GM21381 (cell line): ENCODE results near the gene TMEM203.

Experiments
- ATAC-seq: cut with Tn5 transposase; IDR thresholded peaks from one replicate; pipeline ENCODE4 v1.9.1; 2021; ENCODE audit warnings: mild to moderate bottlenecking, moderate library complexity; ENCODE audit not compliant: unreplicated experiment

TMEM203 gene

GRCh38 chr9:137219757-137220316 lies 14.4 kb upstream of the TMEM203 start:
- no peak for ATAC-seq

GRCh38 chr9:137218754-137219271 lies 13.4 kb upstream of the TMEM203 start:
- ATAC-seq: no peak

- ATAC-seq: no peak
Observed at GRCh38 chr9:137218212-137218753, 12.8 kb upstream of the TMEM203 start.

DNA sequence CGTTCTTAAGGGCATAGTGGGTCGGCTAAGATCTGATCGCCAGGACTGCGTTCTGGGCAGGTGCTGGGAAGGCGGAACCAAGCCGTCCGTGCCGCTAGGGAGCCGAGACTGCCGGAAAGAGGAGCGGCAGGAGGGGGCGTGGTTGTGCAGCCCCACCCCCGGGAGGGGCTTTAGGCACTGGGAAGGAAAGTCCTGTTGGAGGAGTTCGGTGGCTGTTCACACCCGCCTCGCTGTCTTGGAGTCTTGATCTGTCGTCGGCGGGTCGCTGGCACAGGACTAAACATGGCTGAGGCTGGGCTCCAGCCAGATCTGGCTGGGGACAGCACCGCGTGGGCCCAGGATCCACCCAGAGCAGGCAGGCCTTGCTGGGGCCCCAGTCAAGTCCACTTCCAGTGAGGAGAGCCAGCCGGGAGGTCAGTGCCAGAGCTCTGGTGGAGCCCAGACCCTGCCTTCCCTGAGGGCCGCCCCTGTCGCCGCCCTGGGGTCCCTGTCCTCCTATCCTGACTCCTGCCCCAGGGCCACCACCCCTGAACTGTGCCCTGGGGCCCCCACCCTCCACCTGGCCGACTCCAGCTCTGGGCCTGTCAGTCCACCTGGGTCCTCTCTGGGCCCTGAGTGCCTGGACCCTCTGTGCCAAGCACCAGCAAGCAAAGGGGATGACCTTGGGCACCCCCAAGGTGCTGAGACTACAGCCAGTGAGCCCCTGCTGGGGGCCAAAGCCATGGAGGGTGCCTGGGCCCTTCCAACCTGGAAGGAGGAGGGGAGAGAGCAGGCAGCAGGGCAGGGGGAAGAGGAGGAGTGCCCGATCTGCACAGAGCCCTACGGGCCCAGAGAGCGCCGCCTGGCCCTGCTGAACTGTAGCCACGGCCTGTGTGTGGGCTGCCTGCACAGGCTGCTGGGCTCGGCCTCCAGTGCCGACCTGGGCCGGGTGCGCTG lies 12.1 kb upstream of the TMEM203 start:
- no peak for ATAC-seq

DNA sequence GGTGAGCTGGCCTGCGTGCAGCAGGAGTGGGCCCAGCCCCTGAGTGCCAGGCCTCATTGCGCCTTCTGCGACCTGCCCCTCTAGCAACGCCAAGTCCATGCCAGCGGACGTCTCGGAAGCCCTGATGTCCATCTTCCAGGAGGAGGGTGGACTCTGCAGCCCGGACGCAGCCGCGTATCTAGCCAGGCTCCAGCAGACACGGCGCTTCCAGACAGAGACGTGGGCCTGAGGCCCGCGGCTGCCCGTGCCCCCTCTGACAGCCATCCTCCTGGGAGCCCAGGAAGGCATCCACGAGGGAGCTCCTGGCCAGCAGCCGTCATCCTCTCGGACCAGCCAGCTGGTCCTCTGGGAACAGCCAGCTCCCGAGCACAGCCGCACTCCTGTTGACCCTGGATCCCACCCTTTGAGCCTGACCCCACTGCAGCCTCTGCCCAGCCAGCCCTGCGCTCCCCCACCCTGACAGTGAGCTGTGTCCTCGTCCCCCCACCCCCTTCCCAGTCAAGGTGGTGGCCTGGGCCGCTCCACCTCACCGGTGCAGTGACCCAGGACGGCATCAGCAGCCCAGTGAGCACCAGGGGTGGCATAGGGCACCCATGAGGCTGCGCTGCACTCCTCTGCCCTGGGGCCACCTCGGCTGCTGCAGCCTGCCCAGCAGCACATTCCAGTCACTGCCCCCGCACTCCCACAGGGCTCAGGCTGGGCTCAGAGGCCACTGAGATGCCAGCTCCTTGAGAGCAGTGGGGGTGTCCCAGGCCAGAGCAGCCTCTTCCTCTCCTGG lies 10.9 kb upstream of the TMEM203 start:
- no peak for ATAC-seq

- no peak for ATAC-seq
Observed at GRCh38 chr9:137215196-137215986, 9.9 kb upstream of the TMEM203 start.

- ATAC-seq: no peak
Observed at GRCh38 chr9:137214620-137215019, 9.2 kb upstream of the TMEM203 start.

- no peak for ATAC-seq
Observed at GRCh38 chr9:137213160-137214060, 8.0 kb upstream of the TMEM203 start.

- no peak for ATAC-seq
Observed at GRCh38 chr9:137212520-137212919, 7.1 kb upstream of the TMEM203 start.

DNA sequence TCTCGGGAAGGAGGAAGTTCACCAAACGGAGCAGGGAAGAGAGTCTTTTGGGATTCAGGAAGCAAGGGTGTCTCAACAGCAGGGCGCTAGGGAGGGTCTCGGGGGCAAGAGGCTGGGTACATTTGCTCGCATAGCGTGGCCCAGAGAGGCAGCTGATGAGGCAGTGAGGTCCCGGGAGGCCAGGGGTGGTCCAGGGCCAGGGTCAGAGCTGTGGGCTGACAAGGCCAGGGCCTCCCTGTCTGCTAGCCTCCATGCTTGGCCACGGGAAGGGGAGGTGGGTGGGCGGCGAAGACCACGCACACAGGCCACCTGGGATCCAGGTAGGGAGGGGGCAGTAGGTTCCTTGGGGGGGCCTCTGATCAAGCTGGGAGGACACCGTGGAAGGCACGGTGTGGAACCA lies 6.1 kb upstream of the TMEM203 start:
- ATAC-seq: no peak

DNA sequence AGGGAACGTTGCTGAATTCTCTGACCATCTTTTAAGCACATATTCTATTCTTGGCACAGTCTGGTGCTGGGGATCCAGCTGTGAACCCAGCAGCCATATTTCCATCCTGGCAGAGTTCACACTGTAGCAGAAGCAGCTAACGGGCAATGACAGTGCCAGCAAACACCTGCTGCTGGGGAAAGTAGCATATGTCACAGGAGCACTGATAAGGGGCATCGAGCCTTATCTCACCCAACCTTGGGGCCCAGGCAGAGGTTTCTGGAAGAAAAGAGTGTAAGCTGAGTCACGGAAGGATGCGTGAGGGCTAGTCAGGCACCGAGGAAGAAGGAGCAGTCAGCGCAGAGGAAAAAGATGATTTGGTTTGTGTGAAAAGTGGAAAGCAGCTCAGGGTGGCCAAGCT lies 1.2 kb upstream of the TMEM203 start:
- ATAC-seq: no peak

GRCh38 chr9:137204731-137205125 lies 720 bp downstream of the TMEM203 start:
- ATAC-seq: no peak

DNA sequence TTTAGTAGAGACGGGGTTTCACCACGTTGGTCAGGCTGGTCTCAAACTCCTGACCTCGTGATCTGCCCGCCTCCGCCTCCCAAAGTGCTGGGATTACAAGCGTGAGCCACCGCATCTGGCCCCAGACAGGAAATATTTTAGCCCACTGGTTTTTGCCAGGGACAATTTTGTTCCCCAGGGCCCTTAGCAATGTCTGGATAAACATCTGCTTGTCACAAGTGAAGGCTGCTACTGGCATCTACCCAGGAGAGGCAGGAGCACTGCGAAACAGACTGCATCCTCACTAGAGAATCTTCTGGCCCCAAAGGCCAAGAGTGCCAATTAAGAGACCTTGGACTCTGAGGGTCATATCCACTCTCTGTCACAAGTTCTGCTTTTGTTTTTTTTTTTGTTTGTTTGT lies 2.5 kb downstream of the TMEM203 start:
- ATAC-seq: no peak

DNA sequence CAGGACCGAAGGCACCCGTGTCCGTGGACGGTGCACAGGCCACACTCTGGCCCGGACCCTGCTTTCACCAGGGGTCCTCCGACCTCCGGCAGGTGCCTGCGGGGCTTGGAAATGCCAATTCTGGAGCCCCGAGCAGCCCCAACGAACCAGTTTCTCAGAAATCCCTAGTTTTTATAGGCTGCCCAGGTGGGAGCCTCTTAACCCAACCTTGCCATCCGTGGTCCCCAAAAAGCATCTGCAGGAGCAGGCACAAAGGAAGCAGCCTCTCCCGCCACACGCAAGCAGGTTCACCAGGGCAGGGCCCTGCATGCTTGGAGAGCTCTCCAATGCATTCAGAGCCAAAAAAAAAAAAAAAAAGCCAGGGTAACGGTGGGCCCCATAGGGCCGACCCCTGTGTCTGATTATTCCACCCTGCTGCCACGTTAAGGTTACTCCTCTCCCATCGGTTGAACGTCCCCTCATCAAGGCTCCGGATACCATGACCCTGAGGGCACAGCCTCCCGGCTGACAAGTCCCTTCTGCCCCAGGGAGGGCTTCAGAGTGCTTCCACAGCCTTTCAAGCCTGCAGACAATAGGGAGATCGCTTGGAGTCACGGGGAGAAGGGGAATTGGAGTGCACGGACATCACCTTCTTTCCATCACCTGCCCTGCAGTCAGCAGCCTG lies 4.1 kb downstream of the TMEM203 start:
- no peak for ATAC-seq

DNA sequence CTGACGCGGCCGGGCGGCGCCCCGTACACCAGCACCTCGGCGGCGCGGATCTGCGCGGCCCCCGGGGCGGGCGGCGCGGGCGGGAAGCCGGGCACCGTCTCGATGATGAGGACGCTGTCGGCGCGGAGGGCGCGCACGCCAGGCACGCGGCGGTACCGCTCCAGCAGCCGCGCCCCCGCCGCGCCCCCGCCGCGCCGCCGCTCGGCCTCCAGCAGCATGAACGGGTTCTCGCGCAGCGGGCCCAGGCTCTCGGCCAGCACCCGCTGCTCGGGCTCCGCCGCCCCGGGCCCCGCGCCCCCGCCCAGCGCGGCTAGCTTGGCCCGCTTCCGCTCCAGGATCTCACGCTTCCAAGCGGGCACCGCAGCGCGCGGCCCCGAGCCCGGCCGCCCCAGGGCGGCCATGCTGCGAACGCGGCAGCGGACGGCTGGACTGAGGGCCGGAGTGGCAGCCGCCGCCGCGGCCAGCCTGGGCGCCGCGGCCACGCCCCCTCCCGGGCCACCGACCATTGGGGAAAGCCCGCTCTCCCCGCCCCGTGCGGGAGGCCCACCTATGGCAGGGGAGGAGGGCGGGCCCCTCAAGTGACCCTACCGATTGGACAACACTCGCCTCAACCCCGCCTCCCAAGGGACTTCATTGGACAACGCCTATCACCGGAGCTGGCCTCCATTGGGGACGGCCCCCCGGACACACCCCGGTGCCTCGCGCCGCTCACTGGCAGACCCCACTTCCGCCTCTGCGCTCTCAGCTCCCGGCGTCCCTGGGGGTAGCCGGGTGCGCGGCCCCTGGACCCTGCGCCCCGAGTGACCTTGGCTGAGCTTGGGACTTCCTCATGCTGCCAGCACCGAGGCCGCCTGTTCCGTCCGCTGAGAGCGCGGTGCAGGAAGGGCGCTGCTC lies 4.9 kb downstream of the TMEM203 start, which contains the start of gene TPRN:
Gene TPRN, minus strand, starts transcription at position 431 of the 894 bp plus-strand sequence. Its CDS starts 30 bp downstream, at position 401.
- ATAC-seq: peak; percentile 84

DNA sequence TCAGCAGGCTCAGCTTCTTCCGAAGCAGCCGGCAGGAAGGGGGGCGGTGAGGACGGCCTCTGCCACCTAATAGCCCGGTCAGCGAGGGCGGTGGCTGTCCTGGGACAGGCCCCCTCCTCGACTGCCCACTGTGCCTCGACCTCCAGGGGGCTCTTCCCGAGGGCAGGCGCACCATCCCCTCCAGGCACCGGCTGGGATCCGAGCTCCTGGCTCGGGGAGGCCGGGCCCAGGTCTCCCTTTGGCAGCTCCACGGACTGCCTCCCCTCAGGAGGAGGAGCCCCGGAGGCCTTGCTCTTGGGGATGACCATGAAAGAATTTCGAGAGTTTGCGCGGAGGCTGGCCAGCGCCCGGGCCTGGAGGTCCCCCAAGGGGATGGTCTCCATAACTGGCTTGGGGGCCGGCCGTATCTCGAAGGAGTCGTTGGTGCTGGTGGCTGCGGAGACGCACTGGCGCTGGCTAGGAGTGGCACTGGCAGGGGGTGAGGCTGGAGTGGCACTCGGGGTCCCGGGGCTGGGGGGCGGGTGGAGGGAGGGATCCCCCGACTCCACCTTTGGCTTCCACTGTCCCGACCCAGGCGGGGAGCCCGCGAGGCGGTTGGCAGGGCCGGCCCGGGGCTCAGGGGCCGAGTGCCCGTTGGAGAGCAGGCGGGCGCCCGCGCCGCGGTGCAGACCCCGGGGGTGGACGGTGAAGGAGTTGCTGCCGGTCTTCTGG lies 5.9 kb downstream of the TMEM203 start:
- ATAC-seq: no peak

DNA sequence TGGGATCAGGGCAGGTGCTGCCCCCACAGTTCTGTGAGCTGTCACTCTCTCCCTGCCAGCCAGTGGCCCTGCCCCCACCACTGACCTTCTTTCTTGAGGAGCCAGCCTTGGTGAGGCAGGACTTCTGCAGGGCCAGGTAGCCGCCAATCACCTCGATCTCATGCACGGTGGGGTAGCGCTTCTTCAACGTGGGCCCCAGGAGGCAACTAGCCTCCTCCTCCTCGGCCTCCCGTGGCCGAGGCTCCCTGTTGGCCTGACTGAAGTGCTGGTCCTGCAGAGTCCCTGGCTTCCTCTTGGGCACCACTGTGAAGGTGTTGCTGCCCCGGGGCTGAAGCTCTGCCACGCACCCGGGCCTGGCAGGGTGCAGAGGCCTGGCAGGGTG lies 6.6 kb downstream of the TMEM203 start:
- no peak for ATAC-seq
